Neural cell (in vitro differentiated cells): ENCODE results near the gene ROR1. TPM values are rescaled to one million over a fixed set of nuclear protein-coding genes. Genes with fewer than 3 reads are reported as not detected.

Experiments
- H2AFZ ChIP-seq: fragments of 200-600, 300-800 bp; sonication (generic), shearing (Covaris generic); 2 replicates; pipeline ENCODE4 v1.6.0; 2014; ENCODE audit warnings: low read depth, mild to moderate bottlenecking, antibody characterized with exemption, low read length, moderate library complexity
- H3F3A ChIP-seq: fragments of 200-600 bp; shearing (Covaris generic); 2 replicates; pipeline ENCODE4 v1.6.1; 2016; ENCODE audit warnings: mild to moderate bottlenecking, moderate library complexity, mixed read lengths, antibody characterized with exemption, low read length; ENCODE audit not compliant: insufficient read depth, poor library complexity, severe bottlenecking
- H3K27ac ChIP-seq: fragments of 200-600, 300-800 bp; sonication (generic), shearing (Covaris generic); 2 replicates; pipeline ENCODE4 v1.5.1; 2014; ENCODE audit warnings: mild to moderate bottlenecking, low read length, moderate library complexity
- H3K27me3 ChIP-seq: fragments of 300-800, 200-600 bp; sonication (generic), shearing (Covaris generic); 2 replicates; pipeline ENCODE4 v1.6.0; 2014; ENCODE audit warnings: mild to moderate bottlenecking, low read depth, low read length, moderate library complexity; ENCODE audit not compliant: insufficient read depth
- H3K36me3 ChIP-seq: fragments of 300-800, 200-600 bp; sonication (generic), shearing (Covaris generic); 2 replicates; pipeline ENCODE4 v1.5.1; 2014; ENCODE audit warnings: mild to moderate bottlenecking, antibody characterized with exemption, low read length, moderate library complexity; ENCODE audit not compliant: insufficient read depth
- H3K4me2 ChIP-seq: fragments of 300-800, 200-600 bp; sonication (generic), shearing (Covaris generic); 2 replicates; pipeline ENCODE4 v1.6.0; 2014; ENCODE audit warnings: mild to moderate bottlenecking, low read length
- H3K4me3 ChIP-seq: fragments of 300-800, 200-600 bp; sonication (generic), shearing (Covaris generic); 2 replicates; pipeline ENCODE4 v1.5.1; 2014; ENCODE audit warnings: mild to moderate bottlenecking, low read length, moderate library complexity
- H3K79me2 ChIP-seq: fragments of 200-600 bp; shearing (Covaris generic); replicated peaks from 2 replicates; pipeline ENCODE4 v1.6.0; 2014; ENCODE audit warnings: mild to moderate bottlenecking, low read length, moderate library complexity; ENCODE audit not compliant: insufficient read depth
- H3K9ac ChIP-seq: fragments of 300-800, 200-600 bp; sonication (generic), shearing (Covaris generic); 2 replicates; pipeline ENCODE4 v1.6.1; 2016; ENCODE audit warnings: mild to moderate bottlenecking, low read length, mixed read lengths
- H3K9me2 ChIP-seq: fragments of 200-600 bp; shearing (Covaris generic); 2 replicates; pipeline ENCODE4 v1.6.1; 2016; ENCODE audit warnings: mild to moderate bottlenecking, low read length, mixed read lengths; ENCODE audit not compliant: insufficient read depth
- H3K9me3 ChIP-seq: fragments of 200-600, 300-800 bp; sonication (generic), shearing (Covaris generic); 2 replicates; pipeline ENCODE4 v1.6.1; 2016; ENCODE audit warnings: mild to moderate bottlenecking, mixed run types, low read length, moderate library complexity, mixed read lengths
- H4K20me1 ChIP-seq: fragments of 200-600 bp; shearing (Covaris generic); 2 replicates; pipeline ENCODE4 v1.6.1; 2016; ENCODE audit warnings: mild to moderate bottlenecking, mixed run types; ENCODE audit not compliant: insufficient read depth
- EP300 ChIP-seq: fragments of 450-650 bp; conservative IDR thresholded peaks from 2 replicates; pipeline ENCODE4 v1.6.1; 2014; ENCODE audit warnings: antibody characterized with exemption, mild to moderate bottlenecking, moderate library complexity; ENCODE audit not compliant: poor library complexity, severe bottlenecking
- EZH2 ChIP-seq: fragments of 200-600, 300-800 bp; shearing (Covaris generic), sonication (generic); IDR thresholded peaks from 2 replicates; pipeline ENCODE4 v1.6.1; 2014; ENCODE audit warnings: antibody characterized with exemption, low read length, borderline replicate concordance, mild to moderate bottlenecking; ENCODE audit not compliant: insufficient read depth, poor library complexity, severe bottlenecking
- MXI1 ChIP-seq: fragments of 450-650 bp; conservative IDR thresholded peaks from 2 replicates; pipeline ENCODE4 v1.6.1; 2014; ENCODE audit warnings: antibody characterized with exemption, mild to moderate bottlenecking; ENCODE audit not compliant: poor library complexity, severe bottlenecking
- POLR2AphosphoS5 ChIP-seq: IDR thresholded peaks from 2 replicates; pipeline ENCODE4 v1.6.1; 2012
- RAD21 ChIP-seq: fragments of 450-650 bp; conservative IDR thresholded peaks from 2 replicates; pipeline ENCODE4 v1.6.1; 2014; ENCODE audit warnings: antibody characterized with exemption, mild to moderate bottlenecking, moderate library complexity
- SMC3 ChIP-seq: fragments of 450-650 bp; conservative IDR thresholded peaks from 2 replicates; pipeline ENCODE4 v1.6.1; 2014; ENCODE audit warnings: antibody characterized with exemption, mild to moderate bottlenecking, moderate library complexity; ENCODE audit not compliant: poor library complexity
- TAF1 ChIP-seq: IDR thresholded peaks from 2 replicates; pipeline ENCODE4 v1.6.1; 2012; ENCODE audit warnings: low read depth
- polyA plus RNA-seq: library from polyadenylated mRNA; depleted of rRNA; stranded (reverse); fragments of >200 nt; gene quantifications from 2 replicates; pipeline ENCODE4 v1.2.3, GENCODE V29; 2014
- TF ChIP-seq, protein P1 (sequence below): fragments of 450-650 bp; IDR thresholded peaks from 2 replicates; pipeline ENCODE4 v1.5.1; 2014; ENCODE audit warnings: antibody characterized with exemption, mild to moderate bottlenecking, moderate library complexity; ENCODE audit not compliant: poor library complexity, severe bottlenecking
- TF ChIP-seq, protein P2 (sequence below): IDR thresholded peaks from 2 replicates; pipeline ENCODE4 v1.6.1; 2012; ENCODE audit warnings: borderline replicate concordance

The ROR1 gene
- polyA plus RNA-seq, 1 donor from 2014 or later: 0.27 TPM

DNA sequence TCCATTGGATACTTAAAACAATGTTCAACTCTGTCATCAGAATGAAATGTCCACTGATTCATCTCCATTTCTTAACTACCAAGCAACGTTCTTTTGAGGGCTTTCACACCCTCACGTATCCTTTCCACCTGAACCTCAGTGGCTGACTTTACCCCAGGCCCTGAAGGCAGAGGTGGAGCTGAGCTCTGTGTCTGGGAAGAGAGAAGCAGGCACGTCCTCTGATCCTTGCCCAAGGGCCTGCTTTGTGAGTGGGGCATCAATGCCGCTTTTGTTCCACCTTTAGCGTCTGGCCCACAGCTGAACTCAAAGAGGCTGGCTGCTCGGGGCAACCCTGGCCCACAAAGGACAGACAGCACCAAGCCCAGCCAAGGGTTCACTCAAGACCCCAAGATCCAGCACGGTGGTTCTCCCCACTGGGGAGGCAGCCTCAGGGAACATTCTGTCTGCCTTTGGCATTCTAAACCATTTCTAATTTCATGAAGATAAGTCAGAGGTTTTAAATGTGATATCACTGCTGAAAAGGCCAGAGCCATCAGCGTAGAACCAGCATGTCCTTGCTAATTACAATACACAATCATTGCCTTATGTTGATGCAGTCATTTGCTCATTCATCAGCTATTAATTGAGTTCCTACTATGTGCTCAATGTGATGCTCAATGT is 303.6 kb downstream of the ROR1 start:
- no peak overlapping the region for H3K4me2 ChIP-seq
- H3K27ac ChIP-seq: no peak overlapping the region
- no peaks in the 10 kb centered on the region for H3K9me2 ChIP-seq
- H3K9ac ChIP-seq: no peak overlapping the region
- H4K20me1 ChIP-seq: no peaks in the 10 kb centered on the region
- no peaks in the 10 kb centered on the region for H3K9me3 ChIP-seq
- H3K4me3 ChIP-seq: no peak overlapping the region
- no peaks in the 10 kb centered on the region for H3F3A ChIP-seq
- H3K79me2 ChIP-seq: no peaks in the 10 kb centered on the region
- no peaks in the 10 kb centered on the region for H3K27me3 ChIP-seq
- TF ChIP-seq SMC3: no peak
- TF ChIP-seq, protein P1, sequence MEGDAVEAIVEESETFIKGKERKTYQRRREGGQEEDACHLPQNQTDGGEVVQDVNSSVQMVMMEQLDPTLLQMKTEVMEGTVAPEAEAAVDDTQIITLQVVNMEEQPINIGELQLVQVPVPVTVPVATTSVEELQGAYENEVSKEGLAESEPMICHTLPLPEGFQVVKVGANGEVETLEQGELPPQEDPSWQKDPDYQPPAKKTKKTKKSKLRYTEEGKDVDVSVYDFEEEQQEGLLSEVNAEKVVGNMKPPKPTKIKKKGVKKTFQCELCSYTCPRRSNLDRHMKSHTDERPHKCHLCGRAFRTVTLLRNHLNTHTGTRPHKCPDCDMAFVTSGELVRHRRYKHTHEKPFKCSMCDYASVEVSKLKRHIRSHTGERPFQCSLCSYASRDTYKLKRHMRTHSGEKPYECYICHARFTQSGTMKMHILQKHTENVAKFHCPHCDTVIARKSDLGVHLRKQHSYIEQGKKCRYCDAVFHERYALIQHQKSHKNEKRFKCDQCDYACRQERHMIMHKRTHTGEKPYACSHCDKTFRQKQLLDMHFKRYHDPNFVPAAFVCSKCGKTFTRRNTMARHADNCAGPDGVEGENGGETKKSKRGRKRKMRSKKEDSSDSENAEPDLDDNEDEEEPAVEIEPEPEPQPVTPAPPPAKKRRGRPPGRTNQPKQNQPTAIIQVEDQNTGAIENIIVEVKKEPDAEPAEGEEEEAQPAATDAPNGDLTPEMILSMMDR: no peak
- no peak for TF ChIP-seq EP300
- no peak for TF ChIP-seq TAF1
- TF ChIP-seq MXI1: no peak
- TF ChIP-seq POLR2AphosphoS5: no peak
- TF ChIP-seq, protein P2, sequence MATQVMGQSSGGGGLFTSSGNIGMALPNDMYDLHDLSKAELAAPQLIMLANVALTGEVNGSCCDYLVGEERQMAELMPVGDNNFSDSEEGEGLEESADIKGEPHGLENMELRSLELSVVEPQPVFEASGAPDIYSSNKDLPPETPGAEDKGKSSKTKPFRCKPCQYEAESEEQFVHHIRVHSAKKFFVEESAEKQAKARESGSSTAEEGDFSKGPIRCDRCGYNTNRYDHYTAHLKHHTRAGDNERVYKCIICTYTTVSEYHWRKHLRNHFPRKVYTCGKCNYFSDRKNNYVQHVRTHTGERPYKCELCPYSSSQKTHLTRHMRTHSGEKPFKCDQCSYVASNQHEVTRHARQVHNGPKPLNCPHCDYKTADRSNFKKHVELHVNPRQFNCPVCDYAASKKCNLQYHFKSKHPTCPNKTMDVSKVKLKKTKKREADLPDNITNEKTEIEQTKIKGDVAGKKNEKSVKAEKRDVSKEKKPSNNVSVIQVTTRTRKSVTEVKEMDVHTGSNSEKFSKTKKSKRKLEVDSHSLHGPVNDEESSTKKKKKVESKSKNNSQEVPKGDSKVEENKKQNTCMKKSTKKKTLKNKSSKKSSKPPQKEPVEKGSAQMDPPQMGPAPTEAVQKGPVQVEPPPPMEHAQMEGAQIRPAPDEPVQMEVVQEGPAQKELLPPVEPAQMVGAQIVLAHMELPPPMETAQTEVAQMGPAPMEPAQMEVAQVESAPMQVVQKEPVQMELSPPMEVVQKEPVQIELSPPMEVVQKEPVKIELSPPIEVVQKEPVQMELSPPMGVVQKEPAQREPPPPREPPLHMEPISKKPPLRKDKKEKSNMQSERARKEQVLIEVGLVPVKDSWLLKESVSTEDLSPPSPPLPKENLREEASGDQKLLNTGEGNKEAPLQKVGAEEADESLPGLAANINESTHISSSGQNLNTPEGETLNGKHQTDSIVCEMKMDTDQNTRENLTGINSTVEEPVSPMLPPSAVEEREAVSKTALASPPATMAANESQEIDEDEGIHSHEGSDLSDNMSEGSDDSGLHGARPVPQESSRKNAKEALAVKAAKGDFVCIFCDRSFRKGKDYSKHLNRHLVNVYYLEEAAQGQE: no peak
- no peak for TF ChIP-seq RAD21
- no peak for TF ChIP-seq EZH2
- no peaks in the 10 kb centered on the region for H3K36me3 ChIP-seq
- no peak overlapping the region for H2AFZ ChIP-seq

GRCh38 chr1:64080941-64081562 is 307.2 kb downstream of the ROR1 start:
- TF ChIP-seq SMC3 (no peak), EZH2 (no peak), EP300 (no peak), RAD21 (no peak), MXI1 (no peak), POLR2AphosphoS5 (no peak), TAF1 (no peak)
- TF ChIP-seq, protein P2: no peak
- TF ChIP-seq, protein P1: no peak
- Histone ChIP-seq H2AFZ (no peak overlapping the region), H3K9me3 (no peaks in the 10 kb centered on the region), H3K79me2 (no peaks in the 10 kb centered on the region), H3K9me2 (no peaks in the 10 kb centered on the region), H3K9ac (no peak overlapping the region), H3K27me3 (no peaks in the 10 kb centered on the region), H3K4me3 (no peak overlapping the region), H3K27ac (no peak overlapping the region), H4K20me1 (no peaks in the 10 kb centered on the region), H3K36me3 (no peaks in the 10 kb centered on the region), H3F3A (no peaks in the 10 kb centered on the region), H3K4me2 (no peak overlapping the region)
